Activated B cell treated with CpG ODN at 0.5 μM for 24 hours (primary cell): Measurements from ENCODE around the gene KRT86. TPM values are rescaled to one million over a fixed set of nuclear protein-coding genes. Genes with fewer than 3 reads are reported as not detected.

ENCODE experiments used
- ATAC-seq: fragments of 200-7000 bp; cut with Tn5 transposase; one replicate; pipeline ENCODE4 v1.10.0; 2021; ENCODE audit warnings: low read depth, mild to moderate bottlenecking, moderate library complexity
- CTCF ChIA-PET: fragments of 350-600 bp; sonication (Branson Sonifier 250); formaldehyde crosslinking; loops from one replicate; lab custom pipeline; 2021; ENCODE audit warnings: antibody characterized with exemption; lab: Charles Lee
- POLR2A ChIA-PET: fragments of 350-600 bp; sonication (Branson Sonifier 250); formaldehyde crosslinking; loops from one replicate; lab custom pipeline; 2021; ENCODE audit warnings: antibody characterized with exemption; lab: Charles Lee
- DNase-seq: peaks from one replicate; pipeline ENCODE4 v3.0.0; 2022
- H3K27ac Mint-ChIP-seq: one replicate; pipeline ENCODE4 v1.8.0; 2020; ENCODE audit warnings: mixed read lengths
- H3K27me3 Mint-ChIP-seq: one replicate; pipeline ENCODE4 v1.8.0; 2021; ENCODE audit warnings: mixed read lengths
- H3K36me3 Mint-ChIP-seq: one replicate; pipeline ENCODE4 v1.8.0; 2021; ENCODE audit warnings: low read depth, mixed read lengths
- H3K4me1 Mint-ChIP-seq: one replicate; pipeline ENCODE4 v1.8.0; 2021; ENCODE audit warnings: mixed read lengths
- H3K4me3 Mint-ChIP-seq: one replicate; pipeline ENCODE4 v1.8.0; 2020; ENCODE audit warnings: mild to moderate bottlenecking, mixed read lengths
- H3K9me3 Mint-ChIP-seq: one replicate; pipeline ENCODE4 v1.8.0; 2020; ENCODE audit warnings: mixed read lengths
- CTCF ChIP-seq: fragments of 200-600 bp; IDR thresholded peaks from one replicate; pipeline ENCODE4 v1.8.0; 2022; ENCODE audit warnings: antibody characterized with exemption, mild to moderate bottlenecking
- intact Hi-C: fragments of 100-400 bp; cut with micrococcal nuclease; formaldehyde crosslinking; loops from one replicate; pipeline ENCODE4 v1.15.1; 2024
- total RNA-seq: library from RNA; stranded (reverse); gene quantifications from 2 replicates; pipeline ENCODE4 v1.2.3, GENCODE V29; 2022

KRT86 gene
- total RNA-seq, 1 donor from 2014 or later = not detected

GRCh38 chr12:52337054-52337453, 62.6 kb downstream of the KRT86 start:
- intact Hi-C loops = no loop called here
- no peak overlapping the region for H3K4me3 Mint-ChIP-seq
- TF ChIP-seq CTCF = no peak
- POLR2A ChIA-PET = no interaction called here
- no peaks in the 10 kb centered on the region for H3K36me3 Mint-ChIP-seq
- H3K4me1 Mint-ChIP-seq = no peaks in the 10 kb centered on the region
- ATAC-seq = no peak
- DNase-seq = no peak
- peaks cover 4% of the 10 kb centered on the region for H3K9me3 Mint-ChIP-seq
- peaks cover 10% of the 10 kb centered on the region for H3K27me3 Mint-ChIP-seq
- CTCF ChIA-PET = no interaction called here
- H3K27ac Mint-ChIP-seq = no peak overlapping the region

- Mint-ChIP-seq H3K4me1 (no peaks in the 10 kb centered on the region), H3K9me3 (peaks cover 4% of the 10 kb centered on the region), H3K27ac (no peak overlapping the region), H3K36me3 (no peaks in the 10 kb centered on the region), H3K27me3 (peaks cover 7% of the 10 kb centered on the region), H3K4me3 (no peak overlapping the region)
- ATAC-seq (no peak), DNase-seq (no peak)
- POLR2A ChIA-PET = no interaction called here
- intact Hi-C loops = no loop called here
- TF ChIP-seq CTCF = no peak
- CTCF ChIA-PET = interaction anchor here (2.4 kb wide), 1 partner anchor 11 kb away, joined by 7 read pairs; no protein-coding TSS in a partner anchor
These were observed 64.0 kb downstream of the KRT86 start for GRCh38 chr12:52338241-52338960.

GRCh38 chr12:52341066-52341580, 66.7 kb downstream of the KRT86 start:
- H3K9me3 Mint-ChIP-seq = peaks cover 4% of the 10 kb centered on the region
- H3K4me3 Mint-ChIP-seq = no peak overlapping the region
- TF ChIP-seq CTCF = no peak
- intact Hi-C loops = no loop called here
- H3K36me3 Mint-ChIP-seq = no peaks in the 10 kb centered on the region
- ChIA-PET CTCF (no interaction called here), POLR2A (no interaction called here)
- peaks cover 4% of the 10 kb centered on the region for H3K27me3 Mint-ChIP-seq
- ATAC-seq (no peak), DNase-seq (no peak)
- no peaks in the 10 kb centered on the region for H3K4me1 Mint-ChIP-seq
- no peak overlapping the region for H3K27ac Mint-ChIP-seq

GRCh38 chr12:52342781-52343490, 68.5 kb downstream of the KRT86 start:
- ChIA-PET CTCF (no interaction called here), POLR2A (no interaction called here)
- H3K4me1 Mint-ChIP-seq = no peaks in the 10 kb centered on the region
- DNase-seq = no peak
- intact Hi-C loops = no loop called here
- no peak overlapping the region for H3K27ac Mint-ChIP-seq
- no peak for TF ChIP-seq CTCF
- ATAC-seq = no peak
- no peak overlapping the region for H3K4me3 Mint-ChIP-seq
- H3K27me3 Mint-ChIP-seq = peaks cover 4% of the 10 kb centered on the region
- no peaks in the 10 kb centered on the region for H3K36me3 Mint-ChIP-seq
- no peaks in the 10 kb centered on the region for H3K9me3 Mint-ChIP-seq

- Mint-ChIP-seq H3K27me3 (peaks cover 4% of the 10 kb centered on the region), H3K27ac (no peak overlapping the region), H3K9me3 (no peaks in the 10 kb centered on the region), H3K4me1 (no peaks in the 10 kb centered on the region), H3K4me3 (no peak overlapping the region), H3K36me3 (no peaks in the 10 kb centered on the region)
- intact Hi-C loops = no loop called here
- CTCF ChIA-PET = interaction anchor here (1.3 kb wide), 1 partner anchor 16 kb away, joined by 4 read pairs; no protein-coding TSS in a partner anchor
- no peak for TF ChIP-seq CTCF
- no peak for DNase-seq
- POLR2A ChIA-PET = no interaction called here
- no peak for ATAC-seq
These were observed 69.1 kb downstream of the KRT86 start for GRCh38 chr12:52343550-52343949.
